PFSK-1 (cell line): Measurements from ENCODE around the gene NUPR2.

Experiments
- FOXP2 ChIP-seq: optimal IDR thresholded peaks from 2 replicates; pipeline ENCODE3; 2011; ENCODE audit warnings: borderline replicate concordance, control low read depth, inconsistent platforms; ENCODE audit not compliant: insufficient read depth; ENCODE audit errors: extremely low read length, extremely low read depth
- POLR2AphosphoS5 ChIP-seq: IDR thresholded peaks from 2 replicates; pipeline ENCODE4 v1.6.1; 2012; ENCODE audit warnings: low read depth, mild to moderate bottlenecking, control low read depth, low read length, moderate library complexity
- SIN3A ChIP-seq: IDR thresholded peaks from 2 replicates; pipeline ENCODE4 v1.6.1; 2012; ENCODE audit warnings: mild to moderate bottlenecking, low read length, moderate library complexity, borderline replicate concordance; ENCODE audit not compliant: insufficient read depth
- TAF1 ChIP-seq: IDR thresholded peaks from 2 replicates; pipeline ENCODE4 v1.6.1; 2012; ENCODE audit warnings: low read length, control low read depth, borderline replicate concordance; ENCODE audit not compliant: insufficient read depth
- TF ChIP-seq, protein P1 (sequence below), 2 experiments: IDR thresholded peaks; 2 replicates each; pipeline versions ENCODE4 v1.6.1 to v1.8.0; 2011 to 2012; ENCODE audit warnings: low read depth in 2 of 2, low read length in 2 of 2, control low read depth in 1 of 2, inconsistent platforms in 1 of 2, mild to moderate bottlenecking in 1 of 2, moderate library complexity in 1 of 2; ENCODE audit not compliant: insufficient read depth in 1 of 2

- TF ChIP-seq, protein P1, sequence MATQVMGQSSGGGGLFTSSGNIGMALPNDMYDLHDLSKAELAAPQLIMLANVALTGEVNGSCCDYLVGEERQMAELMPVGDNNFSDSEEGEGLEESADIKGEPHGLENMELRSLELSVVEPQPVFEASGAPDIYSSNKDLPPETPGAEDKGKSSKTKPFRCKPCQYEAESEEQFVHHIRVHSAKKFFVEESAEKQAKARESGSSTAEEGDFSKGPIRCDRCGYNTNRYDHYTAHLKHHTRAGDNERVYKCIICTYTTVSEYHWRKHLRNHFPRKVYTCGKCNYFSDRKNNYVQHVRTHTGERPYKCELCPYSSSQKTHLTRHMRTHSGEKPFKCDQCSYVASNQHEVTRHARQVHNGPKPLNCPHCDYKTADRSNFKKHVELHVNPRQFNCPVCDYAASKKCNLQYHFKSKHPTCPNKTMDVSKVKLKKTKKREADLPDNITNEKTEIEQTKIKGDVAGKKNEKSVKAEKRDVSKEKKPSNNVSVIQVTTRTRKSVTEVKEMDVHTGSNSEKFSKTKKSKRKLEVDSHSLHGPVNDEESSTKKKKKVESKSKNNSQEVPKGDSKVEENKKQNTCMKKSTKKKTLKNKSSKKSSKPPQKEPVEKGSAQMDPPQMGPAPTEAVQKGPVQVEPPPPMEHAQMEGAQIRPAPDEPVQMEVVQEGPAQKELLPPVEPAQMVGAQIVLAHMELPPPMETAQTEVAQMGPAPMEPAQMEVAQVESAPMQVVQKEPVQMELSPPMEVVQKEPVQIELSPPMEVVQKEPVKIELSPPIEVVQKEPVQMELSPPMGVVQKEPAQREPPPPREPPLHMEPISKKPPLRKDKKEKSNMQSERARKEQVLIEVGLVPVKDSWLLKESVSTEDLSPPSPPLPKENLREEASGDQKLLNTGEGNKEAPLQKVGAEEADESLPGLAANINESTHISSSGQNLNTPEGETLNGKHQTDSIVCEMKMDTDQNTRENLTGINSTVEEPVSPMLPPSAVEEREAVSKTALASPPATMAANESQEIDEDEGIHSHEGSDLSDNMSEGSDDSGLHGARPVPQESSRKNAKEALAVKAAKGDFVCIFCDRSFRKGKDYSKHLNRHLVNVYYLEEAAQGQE (IDR thresholded peaks at IDR 0.05; ENCODE audit: insufficient read depth in 1 of 2, low read depth in 2 of 2, low read length in 2 of 2): no peak
- no peak for TF ChIP-seq POLR2AphosphoS5
- TF ChIP-seq TAF1: no peak
- no peak for TF ChIP-seq SIN3A
- no peak for TF ChIP-seq FOXP2
Measured at GRCh38 chr7:56097700-56098099, 18.5 kb downstream of the NUPR2 start.
